Activated CD4-positive, alpha-beta memory T cell treated with anti-CD3 and anti-CD28 coated beads, Interleukin-2, amount 10 ng/mL, durations not matched to agents 7 days and 5 days (primary cell): ENCODE results near the gene TSPAN32. TPM values are rescaled to one million over a fixed set of nuclear protein-coding genes. Genes with fewer than 3 reads are reported as not detected.
"Not testable (repeated sequence)": the region's sequence is repeated elsewhere in the genome, so short reads cannot be mapped to it uniquely, and the experiment has no call there.

Experiments
- CTCF ChIA-PET: fragments of 350-600 bp; sonication (Branson Sonifier 250); formaldehyde crosslinking; loops from one replicate; lab custom pipeline; 2021; ENCODE audit warnings: antibody characterized with exemption, inconsistent platforms; lab: Charles Lee
- POLR2A ChIA-PET: fragments of 350-600 bp; sonication (Branson Sonifier 250); formaldehyde crosslinking; loops from one replicate; lab custom pipeline; 2021; ENCODE audit warnings: antibody characterized with exemption; lab: Charles Lee
- DNase-seq: peaks from one replicate; pipeline ENCODE4 v3.0.0-alpha.2; 2020
- H3K27ac Mint-ChIP-seq: one replicate; pipeline ENCODE4 v1.8.0; 2021; ENCODE audit warnings: mild to moderate bottlenecking, mixed read lengths
- H3K27me3 Mint-ChIP-seq: one replicate; pipeline ENCODE4 v1.8.0; 2021; ENCODE audit warnings: mixed read lengths
- H3K36me3 Mint-ChIP-seq: one replicate; pipeline ENCODE4 v1.8.0; 2021; ENCODE audit warnings: low read depth, mixed read lengths
- H3K4me1 Mint-ChIP-seq: one replicate; pipeline ENCODE4 v1.8.0; 2021; ENCODE audit warnings: mixed read lengths
- H3K4me3 Mint-ChIP-seq: one replicate; pipeline ENCODE4 v1.8.0; 2021; ENCODE audit warnings: mild to moderate bottlenecking, mixed read lengths
- H3K9me3 Mint-ChIP-seq: one replicate; pipeline ENCODE4 v1.8.0; 2021; ENCODE audit warnings: mixed read lengths
- total RNA-seq, 2 experiments: library from RNA; stranded (reverse); gene quantifications; one replicate each; pipeline ENCODE4 v1.2.3, GENCODE V29; 2021

Gene TSPAN32
- total RNA-seq, 2 experiments from 2014 or later: 48.0 to 50.1 TPM

DNA sequence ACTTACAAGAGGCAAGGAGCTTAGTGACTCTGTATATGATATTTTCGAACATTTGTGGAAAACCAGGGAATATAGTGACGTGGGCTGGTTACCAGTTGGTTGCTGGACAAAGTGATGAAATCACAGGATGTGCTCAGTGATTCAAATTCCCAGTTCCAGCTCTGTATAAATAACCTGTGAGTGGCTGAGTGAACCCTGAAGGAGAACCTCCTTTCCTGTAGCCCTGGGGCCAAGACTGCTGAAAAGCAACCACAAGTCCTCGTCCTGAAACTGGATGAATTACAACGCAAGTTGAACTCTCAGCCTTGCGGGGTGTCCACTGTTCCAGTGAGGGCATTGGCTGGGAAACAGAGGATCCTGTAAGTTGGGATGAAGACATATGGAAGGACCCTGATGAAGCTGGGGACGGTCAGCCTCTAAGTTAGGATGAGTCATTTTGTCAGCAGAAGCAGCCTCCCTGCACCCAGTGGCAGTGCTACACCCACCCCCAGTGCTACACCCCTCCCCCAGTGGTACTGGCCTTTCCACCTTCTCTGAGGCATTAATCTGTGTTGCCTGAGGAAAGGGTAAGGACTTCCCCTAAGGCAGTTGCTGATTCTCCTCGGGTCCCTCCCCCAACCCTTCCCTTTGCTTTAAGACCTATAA is 53.3 kb downstream of the TSPAN32 start:
- no peak overlapping the region for H3K4me3 Mint-ChIP-seq
- CTCF ChIA-PET: no interaction called here
- no peaks in the 10 kb centered on the region for H3K36me3 Mint-ChIP-seq
- H3K4me1 Mint-ChIP-seq: no peaks in the 10 kb centered on the region
- H3K27ac Mint-ChIP-seq: no peak overlapping the region
- H3K9me3 Mint-ChIP-seq: no peaks in the 10 kb centered on the region
- H3K27me3 Mint-ChIP-seq: peaks cover 4% of the 10 kb centered on the region
- no peak for DNase-seq
- POLR2A ChIA-PET: interaction anchor here (1.4 kb wide), 1 partner anchor 23 kb away, joined by 4 read pairs; no protein-coding TSS in a partner anchor

DNA sequence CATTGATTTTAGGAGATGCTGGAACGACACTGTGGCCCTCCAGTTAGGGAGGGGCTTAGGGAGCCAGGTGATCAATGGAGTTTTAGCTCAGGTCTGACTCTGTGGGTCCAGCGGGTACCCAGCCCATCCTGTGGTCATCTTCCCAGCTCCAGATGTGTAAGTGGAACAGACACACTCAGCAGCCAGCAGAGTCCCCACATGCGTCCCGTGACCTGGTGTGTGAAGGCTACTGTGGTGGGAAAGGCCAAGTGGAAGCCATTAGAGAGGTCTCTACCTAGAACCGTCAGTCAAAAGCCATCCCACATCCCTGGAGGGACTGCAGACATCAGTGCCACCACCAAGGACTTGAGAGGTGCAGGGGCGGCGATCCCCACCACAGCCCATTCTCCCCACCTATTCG is 55.4 kb downstream of the TSPAN32 start:
- Mint-ChIP-seq H3K4me1 (no peaks in the 10 kb centered on the region), H3K36me3 (no peaks in the 10 kb centered on the region), H3K9me3 (no peaks in the 10 kb centered on the region), H3K4me3 (no peak overlapping the region), H3K27ac (no peak overlapping the region), H3K27me3 (peaks cover 6% of the 10 kb centered on the region)
- no peak for DNase-seq
- CTCF ChIA-PET: no interaction called here
- POLR2A ChIA-PET: no interaction called here

DNA sequence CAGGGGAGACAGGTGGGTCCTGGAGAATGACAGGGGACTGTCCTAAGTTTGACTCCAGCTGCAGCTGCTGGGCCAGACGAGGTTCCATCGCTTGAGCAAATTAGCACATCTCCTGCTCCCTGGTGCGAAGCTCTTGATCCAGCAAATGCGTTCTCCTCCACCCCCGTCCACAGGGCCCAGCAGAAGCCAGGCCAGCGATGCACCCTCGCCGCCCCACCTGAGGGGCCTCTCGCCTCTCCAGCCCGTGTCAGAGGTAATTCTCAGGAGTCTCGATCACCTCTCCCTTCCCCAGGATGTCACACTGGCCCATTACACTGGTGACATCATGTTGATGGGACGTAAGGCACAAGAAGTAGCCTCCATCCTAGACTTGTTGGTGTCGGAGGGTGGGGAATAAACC is 55.8 kb downstream of the TSPAN32 start:
- H3K9me3 Mint-ChIP-seq, H3K4me1 Mint-ChIP-seq, H3K4me3 Mint-ChIP-seq, H3K27me3 Mint-ChIP-seq, H3K36me3 Mint-ChIP-seq, H3K27ac Mint-ChIP-seq, CTCF ChIA-PET, DNase-seq, POLR2A ChIA-PET: not testable (repeated sequence)

DNA sequence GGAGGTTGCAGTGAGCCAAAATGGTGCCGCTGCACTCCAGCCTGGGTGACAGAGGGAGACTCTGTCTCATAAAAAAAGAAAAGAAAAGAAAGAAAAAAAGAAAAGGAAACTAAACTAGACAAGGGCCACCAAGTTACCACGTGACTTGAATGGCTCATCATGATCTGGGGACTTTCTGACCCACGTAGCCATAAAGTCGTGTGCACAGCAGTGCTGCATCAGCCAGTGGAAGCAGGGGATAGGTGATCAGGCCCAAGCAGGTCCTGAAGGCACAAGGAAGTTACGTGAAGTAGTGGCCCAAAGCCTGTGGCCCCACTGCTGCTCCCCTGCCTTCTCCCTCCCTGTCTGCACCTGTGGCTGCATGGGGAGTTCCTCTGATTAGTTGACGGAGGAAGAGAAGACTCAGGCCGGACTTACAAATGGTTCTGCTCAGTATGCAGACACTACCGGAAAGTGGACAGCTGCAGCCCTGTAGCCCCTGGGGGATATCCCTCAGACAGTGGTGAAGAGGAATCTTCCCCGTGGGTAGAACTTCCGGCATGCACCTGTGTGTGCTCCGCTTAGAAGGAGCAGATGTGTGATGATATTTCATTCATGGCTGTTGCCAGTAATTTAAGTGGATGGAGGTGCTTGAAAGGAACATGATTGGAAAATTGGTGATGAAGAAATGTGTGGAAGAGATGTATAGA is 57.1 kb downstream of the TSPAN32 start:
- POLR2A ChIA-PET: interaction anchor here (1.4 kb wide), 1 partner anchor 19 kb away, joined by 4 read pairs; no protein-coding TSS in a partner anchor
- DNase-seq: no peak
- H3K27ac Mint-ChIP-seq: no peak overlapping the region
- H3K36me3 Mint-ChIP-seq: no peaks in the 10 kb centered on the region
- no peaks in the 10 kb centered on the region for H3K4me1 Mint-ChIP-seq
- no peak overlapping the region for H3K4me3 Mint-ChIP-seq
- H3K27me3 Mint-ChIP-seq: peaks cover 9% of the 10 kb centered on the region
- CTCF ChIA-PET: no interaction called here
- no peaks in the 10 kb centered on the region for H3K9me3 Mint-ChIP-seq

DNA sequence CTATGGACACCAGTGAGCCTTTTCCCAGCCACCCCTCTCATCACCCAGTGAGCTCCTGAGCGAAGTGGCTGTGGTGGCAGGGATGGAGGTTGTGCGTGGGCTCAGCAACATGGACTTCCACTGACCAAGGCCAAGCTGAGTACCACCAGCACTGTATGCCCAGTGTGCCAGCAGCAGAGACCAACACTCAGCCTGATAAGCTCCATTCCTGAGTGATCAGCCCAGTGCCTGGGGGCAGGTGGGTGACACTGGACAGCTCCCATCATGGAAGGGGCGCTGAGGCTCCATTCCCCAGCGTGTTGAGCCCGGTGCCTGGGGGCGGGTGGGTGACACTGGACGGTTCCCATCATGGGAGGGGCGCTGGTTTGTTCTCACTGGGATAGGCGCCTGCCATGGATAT is 57.7 kb downstream of the TSPAN32 start:
- H3K4me1 Mint-ChIP-seq: no peaks in the 10 kb centered on the region
- no peak overlapping the region for H3K27ac Mint-ChIP-seq
- DNase-seq: no peak
- H3K27me3 Mint-ChIP-seq: peaks cover 6% of the 10 kb centered on the region
- H3K36me3 Mint-ChIP-seq: no peaks in the 10 kb centered on the region
- POLR2A ChIA-PET: interaction anchor here (1.4 kb wide), 1 partner anchor 18 kb away, joined by 4 read pairs; no protein-coding TSS in a partner anchor
- H3K9me3 Mint-ChIP-seq: no peaks in the 10 kb centered on the region
- CTCF ChIA-PET: no interaction called here
- no peak overlapping the region for H3K4me3 Mint-ChIP-seq

DNA sequence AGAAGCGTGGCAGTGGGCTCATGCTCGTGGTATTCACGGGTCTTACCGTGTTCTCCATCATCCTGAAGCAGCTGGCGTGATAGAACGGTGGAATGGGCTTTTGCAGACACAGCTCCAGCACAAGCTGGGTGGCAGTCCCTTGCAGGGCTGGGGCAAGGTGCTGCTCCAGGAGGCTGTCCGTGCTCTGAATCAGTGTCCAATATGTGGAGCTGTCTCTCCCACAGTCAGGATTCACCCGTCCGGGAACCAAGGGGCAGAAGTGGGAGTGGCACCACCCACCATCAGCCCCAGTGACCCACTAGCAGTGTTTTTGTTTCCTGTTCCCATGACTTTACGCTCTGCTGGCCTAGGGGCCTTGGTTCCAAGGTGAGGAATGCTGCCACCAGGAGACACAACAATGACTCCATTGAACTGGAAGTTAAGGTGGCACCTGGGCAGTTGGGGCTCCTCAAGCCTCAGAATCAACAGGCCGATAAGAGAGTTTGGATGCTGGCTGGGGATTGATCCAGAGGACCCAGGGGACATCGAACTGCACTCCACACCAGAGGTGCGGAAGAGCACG is 58.3 kb downstream of the TSPAN32 start:
- Mint-ChIP-seq H3K27ac (no peak overlapping the region), H3K4me1 (no peaks in the 10 kb centered on the region), H3K9me3 (no peaks in the 10 kb centered on the region), H3K36me3 (no peaks in the 10 kb centered on the region), H3K4me3 (no peak overlapping the region), H3K27me3 (peaks cover 6% of the 10 kb centered on the region)
- ChIA-PET CTCF (no interaction called here), POLR2A (interaction anchor here (1.4 kb wide), 1 partner anchor 18 kb away, joined by 4 read pairs; no protein-coding TSS in a partner anchor)
- DNase-seq: no peak

DNA sequence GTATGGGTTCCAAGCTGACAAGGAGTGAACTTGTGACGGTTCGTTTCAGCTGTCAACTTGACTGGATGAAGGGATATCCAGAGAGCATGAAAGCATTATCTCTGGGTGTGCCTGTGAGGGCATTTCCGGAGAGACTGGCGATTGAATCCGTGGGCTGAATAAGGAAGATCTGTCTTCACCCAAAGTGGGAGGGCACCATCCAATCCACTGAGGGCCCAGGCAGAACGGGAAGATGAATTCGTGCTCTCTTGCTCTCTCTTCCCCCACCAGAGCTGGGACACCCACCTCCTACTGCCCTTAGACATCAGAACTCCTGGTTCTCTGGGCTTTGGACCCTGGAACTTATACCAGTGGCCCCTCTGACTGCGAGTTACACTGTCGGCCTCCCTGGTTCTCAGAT is 59.8 kb downstream of the TSPAN32 start:
- H3K4me3 Mint-ChIP-seq: no peak overlapping the region
- DNase-seq: no peak
- H3K27ac Mint-ChIP-seq: no peak overlapping the region
- H3K27me3 Mint-ChIP-seq: peaks cover 6% of the 10 kb centered on the region
- H3K4me1 Mint-ChIP-seq: no peaks in the 10 kb centered on the region
- no peaks in the 10 kb centered on the region for H3K9me3 Mint-ChIP-seq
- ChIA-PET CTCF (no interaction called here), POLR2A (no interaction called here)
- no peaks in the 10 kb centered on the region for H3K36me3 Mint-ChIP-seq

DNA sequence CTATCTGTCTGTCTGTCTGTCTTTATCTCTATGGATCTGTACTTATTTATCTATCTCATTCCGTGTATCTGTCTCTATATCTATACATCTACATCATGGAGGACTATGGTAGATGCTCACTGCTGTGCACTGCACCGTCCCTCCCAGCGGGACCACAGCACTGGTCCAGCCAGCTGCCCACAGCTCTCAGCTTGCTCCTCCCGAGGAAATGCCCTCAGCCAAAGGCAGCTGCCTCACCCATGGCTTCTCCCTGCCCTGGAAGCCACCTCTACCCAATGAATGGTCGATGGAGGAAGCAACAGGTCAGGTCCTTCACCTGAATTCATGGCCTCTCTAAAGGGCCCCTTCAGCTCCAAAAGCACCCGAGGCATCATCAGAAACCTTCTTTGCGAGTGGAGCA is 60.6 kb downstream of the TSPAN32 start:
- CTCF ChIA-PET: no interaction called here
- POLR2A ChIA-PET: no interaction called here
- H3K27me3 Mint-ChIP-seq: peaks cover 6% of the 10 kb centered on the region
- H3K36me3 Mint-ChIP-seq: no peaks in the 10 kb centered on the region
- H3K4me3 Mint-ChIP-seq: no peak overlapping the region
- no peak overlapping the region for H3K27ac Mint-ChIP-seq
- no peaks in the 10 kb centered on the region for H3K9me3 Mint-ChIP-seq
- no peak for DNase-seq
- H3K4me1 Mint-ChIP-seq: no peaks in the 10 kb centered on the region

DNA sequence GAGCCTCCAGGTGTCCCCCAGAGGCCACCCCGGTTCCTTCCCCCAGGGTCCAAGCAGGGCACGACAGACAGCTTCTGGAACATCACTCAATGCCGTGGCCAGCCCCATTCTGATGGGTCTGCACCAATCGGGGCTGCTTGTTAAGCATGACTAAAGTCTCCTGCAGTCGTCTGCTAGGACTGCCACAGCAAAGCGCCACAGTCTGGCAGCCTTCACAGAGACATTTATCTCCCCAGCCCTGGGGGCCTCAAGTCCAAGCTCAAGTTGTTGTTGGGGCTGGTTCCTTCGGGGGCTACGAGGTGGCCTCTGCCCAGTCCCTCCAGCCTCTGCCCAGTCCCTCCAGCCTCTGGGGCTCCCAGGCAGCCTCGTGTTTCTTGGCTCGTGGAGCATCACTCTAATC is 61.3 kb downstream of the TSPAN32 start:
- Mint-ChIP-seq H3K27ac (no peak overlapping the region), H3K27me3 (peaks cover 6% of the 10 kb centered on the region), H3K9me3 (no peaks in the 10 kb centered on the region), H3K36me3 (no peaks in the 10 kb centered on the region), H3K4me1 (no peaks in the 10 kb centered on the region), H3K4me3 (no peak overlapping the region)
- CTCF ChIA-PET: no interaction called here
- POLR2A ChIA-PET: interaction anchor here (1.0 kb wide), 1 partner anchor 14 kb away, joined by 4 read pairs; no protein-coding TSS in a partner anchor
- DNase-seq: no peak

DNA sequence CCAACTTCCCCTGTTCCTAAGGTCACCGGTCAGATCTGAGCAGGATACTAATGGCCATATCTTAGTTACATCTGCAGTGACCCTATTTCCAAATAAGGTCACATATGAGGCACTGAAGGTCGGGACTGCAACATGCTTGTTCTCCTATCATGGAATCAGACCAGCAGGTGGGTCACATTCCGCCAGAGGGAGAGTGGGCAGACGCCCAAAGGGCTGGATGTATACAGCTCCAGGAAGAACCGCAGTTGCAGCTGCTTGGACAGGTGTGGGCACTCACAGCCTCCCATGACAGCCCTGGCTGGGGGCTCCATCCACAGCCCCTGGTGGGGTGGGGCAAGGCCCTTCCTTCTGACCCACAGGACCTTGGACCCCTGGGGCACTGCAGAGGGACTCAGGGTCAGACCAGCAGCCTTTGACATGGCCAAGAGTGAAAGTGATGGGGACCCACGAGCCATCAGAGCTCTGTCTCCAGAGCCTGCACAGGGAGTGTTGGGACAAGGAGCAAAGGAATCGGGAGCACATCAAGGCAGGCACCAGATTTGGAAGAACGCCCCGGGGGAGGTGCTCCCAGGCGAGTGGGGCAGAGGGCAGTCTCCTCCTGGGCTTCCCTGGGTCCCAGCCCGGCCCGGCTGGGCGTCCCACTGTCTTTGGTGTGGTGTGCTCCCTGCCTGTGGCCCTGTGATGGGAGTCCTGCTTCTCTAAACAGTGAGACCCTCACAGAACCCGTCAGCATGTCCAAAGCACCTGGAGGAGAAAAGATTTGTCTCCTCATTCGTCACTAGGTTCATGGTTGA is 62.0 kb downstream of the TSPAN32 start:
- ChIA-PET POLR2A (interaction anchor here (1.0 kb wide), 1 partner anchor 13 kb away, joined by 4 read pairs; no protein-coding TSS in a partner anchor), CTCF (no interaction called here)
- DNase-seq: no peak
- Mint-ChIP-seq H3K27ac (no peak overlapping the region), H3K36me3 (no peaks in the 10 kb centered on the region), H3K27me3 (peaks cover 6% of the 10 kb centered on the region), H3K4me3 (no peak overlapping the region), H3K9me3 (no peaks in the 10 kb centered on the region), H3K4me1 (no peaks in the 10 kb centered on the region)

DNA sequence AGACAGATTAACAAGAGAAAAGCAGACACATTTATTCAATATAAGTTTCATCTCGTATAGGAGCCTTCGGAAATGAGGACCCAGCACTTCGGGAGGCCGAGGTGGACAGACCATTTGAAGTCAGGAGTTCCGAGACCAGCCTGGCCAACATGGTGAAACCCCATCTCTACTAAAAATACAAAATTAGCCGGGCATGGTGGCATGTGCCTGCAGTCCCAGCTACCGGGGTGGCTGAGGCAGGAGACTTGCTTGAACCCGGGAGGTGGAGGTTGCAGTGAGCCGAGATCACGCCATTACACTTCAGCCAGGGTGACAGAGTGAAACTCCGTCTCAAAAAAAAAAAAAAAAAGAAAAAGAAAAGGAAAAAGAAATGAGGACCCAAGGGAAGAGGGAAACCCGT is 62.6 kb downstream of the TSPAN32 start:
- H3K36me3 Mint-ChIP-seq, H3K9me3 Mint-ChIP-seq: not testable (repeated sequence)

DNA sequence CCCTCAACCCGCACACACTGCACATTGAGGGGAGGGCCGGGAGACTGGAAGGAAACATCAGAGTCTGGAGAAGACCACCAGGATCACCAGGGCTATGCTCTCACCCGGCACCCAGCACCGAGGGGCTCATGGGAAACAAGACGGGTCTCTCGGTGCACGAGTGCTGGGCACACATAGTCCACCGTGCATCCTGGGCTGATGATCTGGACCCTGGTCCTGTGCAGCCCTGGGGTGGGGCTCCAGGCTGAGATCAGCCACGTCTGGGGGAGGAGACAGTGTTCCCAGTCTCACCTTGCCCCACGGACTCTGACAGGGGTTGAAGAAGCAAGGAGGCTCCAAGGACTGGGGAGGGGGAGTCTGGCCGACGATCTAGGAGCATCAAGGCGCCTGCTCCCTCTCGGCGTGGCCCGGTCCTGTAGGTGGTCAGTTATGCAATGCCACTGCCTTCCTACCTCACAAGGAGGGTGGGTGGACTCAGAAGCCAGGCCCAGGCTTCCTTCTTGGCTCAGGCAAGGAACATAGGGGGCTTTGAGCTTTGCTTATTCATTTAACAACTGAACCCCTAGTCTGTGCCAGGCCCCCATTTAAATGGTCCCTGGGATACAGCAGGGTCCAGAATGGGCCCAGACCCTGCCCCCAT is 63.9 kb downstream of the TSPAN32 start:
- no peak overlapping the region for H3K4me3 Mint-ChIP-seq
- POLR2A ChIA-PET: no interaction called here

More for the DNA sequence above, 62.6 kb downstream of the TSPAN32 start:
- DNase-seq, H3K4me3 Mint-ChIP-seq, POLR2A ChIA-PET, CTCF ChIA-PET, H3K27ac Mint-ChIP-seq, H3K27me3 Mint-ChIP-seq, H3K4me1 Mint-ChIP-seq: not testable (repeated sequence)

More for the DNA sequence above, 63.9 kb downstream of the TSPAN32 start:
- no peaks in the 10 kb centered on the region for H3K4me1 Mint-ChIP-seq
- DNase-seq: no peak
- CTCF ChIA-PET: no interaction called here
- no peak overlapping the region for H3K27ac Mint-ChIP-seq
- H3K36me3 Mint-ChIP-seq: no peaks in the 10 kb centered on the region
- H3K9me3 Mint-ChIP-seq: no peaks in the 10 kb centered on the region
- peaks cover 6% of the 10 kb centered on the region for H3K27me3 Mint-ChIP-seq
